Upper lobe of left lung (tissue), 4 donors: ENCODE measurements around the gene PLEKHA8.

Experiments
- EP300 ChIP-seq, 4 donors: sonication (generic); formaldehyde crosslinking; IDR thresholded peaks; one replicate each; pipeline ENCODE4 v1.5.1; 2017; ENCODE audit warnings: antibody characterized with exemption in 4 of 4, control low read depth in 2 of 4
- POLR2A ChIP-seq, 4 donors: fragments of 450-650 bp; IDR thresholded peaks; one replicate each; pipeline ENCODE4 v1.5.1; 2016 to 2017; ENCODE audit warnings: antibody characterized with exemption in 4 of 4, mild to moderate bottlenecking in 2 of 4
- TF ChIP-seq, protein P1 (sequence below), 6 experiments: fragments of 450-650 bp in 4 of 6; fragments of 200-600 bp in 2 of 6; sonication (generic) in 2 of 6; IDR thresholded peaks; one replicate each; pipeline ENCODE4 v1.5.1; 2016 to 2019; ENCODE audit warnings: antibody characterized with exemption in 6 of 6

DNA sequence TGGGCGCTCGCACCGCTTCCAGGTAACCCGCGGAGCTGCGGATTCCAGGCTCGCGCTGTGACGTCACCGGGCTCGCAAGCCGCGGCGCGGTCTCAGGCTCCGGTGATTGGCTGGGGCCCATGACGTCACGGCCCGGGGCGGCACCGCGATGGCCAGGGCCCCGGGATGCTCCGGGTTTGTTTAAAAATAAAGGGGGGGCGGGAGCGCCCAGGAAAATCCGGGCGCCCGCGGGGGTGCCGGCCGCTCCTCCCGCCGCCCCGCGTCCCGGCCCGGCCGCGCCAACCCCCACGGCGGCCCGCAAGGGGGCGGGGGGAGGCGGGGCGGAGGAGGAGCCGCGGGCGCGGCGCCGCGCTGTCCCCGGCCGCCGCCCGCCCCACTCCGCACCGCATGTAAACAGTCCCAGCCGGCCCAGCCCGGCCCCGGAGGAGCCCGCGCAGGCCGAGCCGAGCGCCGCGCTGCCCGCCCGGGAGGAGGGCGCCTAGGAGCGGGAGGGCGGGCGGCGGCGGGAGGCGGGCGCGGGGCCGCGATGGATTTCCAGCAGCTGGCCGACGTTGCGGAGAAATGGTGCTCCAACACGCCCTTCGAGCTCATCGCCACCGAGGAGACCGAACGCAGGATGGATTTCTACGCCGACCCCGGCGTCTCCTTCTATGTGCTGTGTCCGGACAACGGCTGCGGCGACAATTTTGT is 106.5 kb downstream of the PLEKHA8 start, which contains the start of gene MTURN:
- TF ChIP-seq, protein P1, sequence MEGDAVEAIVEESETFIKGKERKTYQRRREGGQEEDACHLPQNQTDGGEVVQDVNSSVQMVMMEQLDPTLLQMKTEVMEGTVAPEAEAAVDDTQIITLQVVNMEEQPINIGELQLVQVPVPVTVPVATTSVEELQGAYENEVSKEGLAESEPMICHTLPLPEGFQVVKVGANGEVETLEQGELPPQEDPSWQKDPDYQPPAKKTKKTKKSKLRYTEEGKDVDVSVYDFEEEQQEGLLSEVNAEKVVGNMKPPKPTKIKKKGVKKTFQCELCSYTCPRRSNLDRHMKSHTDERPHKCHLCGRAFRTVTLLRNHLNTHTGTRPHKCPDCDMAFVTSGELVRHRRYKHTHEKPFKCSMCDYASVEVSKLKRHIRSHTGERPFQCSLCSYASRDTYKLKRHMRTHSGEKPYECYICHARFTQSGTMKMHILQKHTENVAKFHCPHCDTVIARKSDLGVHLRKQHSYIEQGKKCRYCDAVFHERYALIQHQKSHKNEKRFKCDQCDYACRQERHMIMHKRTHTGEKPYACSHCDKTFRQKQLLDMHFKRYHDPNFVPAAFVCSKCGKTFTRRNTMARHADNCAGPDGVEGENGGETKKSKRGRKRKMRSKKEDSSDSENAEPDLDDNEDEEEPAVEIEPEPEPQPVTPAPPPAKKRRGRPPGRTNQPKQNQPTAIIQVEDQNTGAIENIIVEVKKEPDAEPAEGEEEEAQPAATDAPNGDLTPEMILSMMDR (IDR thresholded peaks at IDR 0.05) = peak in 4 of 6 experiments; percentile 13 to 49 (median 36)
- TF ChIP-seq POLR2A (IDR thresholded peaks at IDR 0.05) (peak in 2 of 4 donors; percentile 63 to 71), EP300 (IDR thresholded peaks at IDR 0.05) (no peak)
